SK-MEL-5 (cell line): ENCODE results near the gene OSBPL1A. TPM values are rescaled to one million over a fixed set of nuclear protein-coding genes. Genes with fewer than 3 reads are reported as not detected.

Experiments
- DNase-seq: peaks from one replicate; pipeline ENCODE4 v3.0.0-alpha.2; 2016; ENCODE audit warnings: low read depth, low spot score
- in situ Hi-C: cut with HindIII; loops from 2 replicates; pipeline ENCODE4 v1.10.0; 2016; ENCODE audit warnings: low sequenced_read_pairs, high pct_unique_total_duplicates, low pct_unique_long_range_greater_than_20kb
- small RNA-seq, 2 experiments: library from RNA; depleted of rRNA; stranded (forward); fragments of <200 nt; gene quantifications; one replicate each; pipeline ENCODE3, GENCODE V24; 2014
- total RNA-seq: library from RNA; depleted of rRNA; stranded (reverse); fragments of >200 nt; shearing (Covaris generic); gene quantifications from 2 replicates; pipeline ENCODE4 v1.2.3, GENCODE V29; 2014; rRNA removed

OSBPL1A gene
- total RNA-seq, 1 experiment from 2014 or later: 84.7 TPM

GRCh38 chr18:24136967-24137373 is 260.7 kb downstream of the OSBPL1A start:
- in situ Hi-C loops: no loop called here
- DNase-seq: no peak

- DNase-seq: no peak
- in situ Hi-C loops: no loop called here
These were observed 267.1 kb downstream of the OSBPL1A start for GRCh38 chr18:24130494-24130893.

GRCh38 chr18:24128700-24129099 is 268.9 kb downstream of the OSBPL1A start:
- DNase-seq: no peak
- in situ Hi-C loops: no loop called here

- in situ Hi-C loops: no loop called here
- DNase-seq: no peak
These were observed 269.9 kb downstream of the OSBPL1A start for GRCh38 chr18:24127735-24128134.

GRCh38 chr18:24126155-24126961 is 271.3 kb downstream of the OSBPL1A start:
- DNase-seq: no peak
- in situ Hi-C loops: no loop called here

- DNase-seq: no peak
- in situ Hi-C loops: no loop called here
These were observed 276.0 kb downstream of the OSBPL1A start for GRCh38 chr18:24121625-24122024.

- in situ Hi-C loops: no loop called here
- no peak for DNase-seq
These were observed 276.9 kb downstream of the OSBPL1A start for GRCh38 chr18:24120676-24121075.

GRCh38 chr18:24118750-24119577 is 278.7 kb downstream of the OSBPL1A start:
- in situ Hi-C loops: no loop called here
- peak; percentile 74 for DNase-seq

- in situ Hi-C loops: no loop called here
- no peak for DNase-seq
These were observed 282.0 kb downstream of the OSBPL1A start for GRCh38 chr18:24115628-24116027.

GRCh38 chr18:24114924-24115549 is 282.6 kb downstream of the OSBPL1A start:
- no peak for DNase-seq
- in situ Hi-C loops: no loop called here

GRCh38 chr18:24112874-24113615 is 284.6 kb downstream of the OSBPL1A start:
- DNase-seq: no peak
- in situ Hi-C loops: no loop called here

- DNase-seq: no peak
- in situ Hi-C loops: no loop called here
These were observed 285.2 kb downstream of the OSBPL1A start for GRCh38 chr18:24112464-24112863.

Small RNA genes lying within 50 kb of the gene (small RNA-seq; reads per million reads assigned to genes)
- gene MIR320C2 (0 reads per million in 2 experiments), gene RF00017 (0 reads per million in 2 experiments), gene RF00019 (0 reads per million in 2 experiments), gene RNA5SP452 (0.10 to 7.0 reads per million in 2 experiments), gene RNU5A-6P (12.3 to 577 reads per million in 2 experiments), gene RNU6-435P (0 reads per million in 2 experiments)

Other genes with a start within 250 kb of the OSBPL1A start
- gene IMPACT, start 28.8 kb upstream of the OSBPL1A start, total RNA-seq: 38.2 and 47.3 TPM in 2 replicates
- not detected in 2 replicates for gene HRH4, start 62.8 kb upstream of the OSBPL1A start, total RNA-seq